Kasumi-1 (cell line): Measurements from ENCODE around the gene CSTF3.

Experiments used
- DNase-seq, 2 experiments: peaks; one replicate each; lab custom pipeline; 2025; lab: John Stamatoyannopoulos, UW

CSTF3 gene

DNA sequence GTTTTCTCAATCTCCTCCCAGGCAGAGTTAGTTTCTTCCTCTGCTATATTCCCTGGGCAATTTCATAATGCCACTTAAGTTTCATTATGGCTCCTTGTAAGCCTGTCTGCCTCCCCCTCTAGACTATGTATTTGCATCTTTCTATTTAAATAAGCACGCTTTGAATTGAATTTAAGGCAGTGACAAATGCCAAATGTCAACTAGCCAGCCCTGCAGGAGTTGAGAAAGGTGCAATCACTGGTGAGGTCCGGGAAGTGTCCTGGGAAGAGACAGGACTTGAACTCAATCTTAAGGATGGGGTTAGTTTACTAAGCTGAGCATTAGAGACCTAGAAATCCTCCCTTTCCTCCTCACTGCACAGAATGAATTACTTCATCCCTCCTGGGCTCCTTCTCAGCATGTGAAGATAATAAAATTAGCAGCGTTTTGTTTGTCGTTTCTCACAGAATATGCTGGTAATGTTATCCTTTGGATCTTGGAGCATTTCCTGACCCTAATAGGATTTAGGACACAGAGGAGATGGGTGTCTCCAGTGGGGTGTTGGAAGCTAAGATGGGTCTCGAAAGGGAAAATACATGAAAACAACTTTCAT lies 120.3 kb downstream of the CSTF3 start:
- no peak for DNase-seq

DNA sequence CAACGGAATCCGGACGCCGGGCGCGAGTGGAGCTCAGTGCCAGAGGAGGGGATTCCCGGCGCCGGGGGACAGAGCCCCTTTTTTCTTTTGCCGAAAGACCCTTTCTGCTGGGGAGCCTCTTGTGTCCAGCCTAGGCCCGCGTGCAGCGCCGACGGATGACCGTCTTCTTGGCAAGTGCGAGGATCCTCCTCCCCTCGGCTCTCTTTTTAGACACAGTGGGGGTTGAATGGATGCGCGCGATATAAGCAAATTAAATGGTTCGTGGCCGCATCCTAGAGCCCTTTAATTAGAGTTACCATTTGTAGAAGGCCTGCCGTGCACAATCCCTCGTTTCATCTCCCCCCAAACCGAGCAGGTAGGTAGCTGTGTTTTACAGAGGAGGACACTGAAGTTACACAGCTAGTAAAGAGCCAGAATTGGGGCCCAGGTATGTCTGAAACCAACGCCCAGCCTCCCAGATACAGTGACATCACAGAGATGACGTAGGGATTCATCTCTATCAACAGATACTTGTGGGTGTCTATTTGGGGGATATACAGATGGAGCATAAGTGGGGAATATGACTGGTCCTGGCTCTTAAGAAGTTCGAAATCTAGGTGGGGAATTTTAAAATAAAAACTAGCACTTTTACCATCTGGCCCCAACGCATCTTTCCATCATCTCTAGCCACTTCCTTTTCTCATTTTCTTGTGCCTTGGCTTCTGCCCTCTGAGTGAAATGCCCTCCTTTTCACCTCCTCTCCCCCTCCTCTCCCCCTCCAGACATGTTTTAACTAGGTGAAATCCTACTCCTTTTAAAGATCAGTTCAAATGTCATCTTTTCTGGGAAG lies 121.0 kb downstream of the CSTF3 start:
- peak in 1 of 2 experiments; percentile 24 for DNase-seq

GRCh38 chr11:33039274-33040032 lies 121.8 kb downstream of the CSTF3 start, which contains the start of gene TCP11L1:
TCP11L1 (plus strand) TSS chr11:33039572; CDS start chr11:33043774, 4,202 bp downstream.
- DNase-seq, result peak; percentile 78 to 81

- no peak for DNase-seq
These were observed 126.3 kb downstream of the CSTF3 start for GRCh38 chr11:33035011-33035410.
